ENCODE data around the gene CES4A.

DNA sequence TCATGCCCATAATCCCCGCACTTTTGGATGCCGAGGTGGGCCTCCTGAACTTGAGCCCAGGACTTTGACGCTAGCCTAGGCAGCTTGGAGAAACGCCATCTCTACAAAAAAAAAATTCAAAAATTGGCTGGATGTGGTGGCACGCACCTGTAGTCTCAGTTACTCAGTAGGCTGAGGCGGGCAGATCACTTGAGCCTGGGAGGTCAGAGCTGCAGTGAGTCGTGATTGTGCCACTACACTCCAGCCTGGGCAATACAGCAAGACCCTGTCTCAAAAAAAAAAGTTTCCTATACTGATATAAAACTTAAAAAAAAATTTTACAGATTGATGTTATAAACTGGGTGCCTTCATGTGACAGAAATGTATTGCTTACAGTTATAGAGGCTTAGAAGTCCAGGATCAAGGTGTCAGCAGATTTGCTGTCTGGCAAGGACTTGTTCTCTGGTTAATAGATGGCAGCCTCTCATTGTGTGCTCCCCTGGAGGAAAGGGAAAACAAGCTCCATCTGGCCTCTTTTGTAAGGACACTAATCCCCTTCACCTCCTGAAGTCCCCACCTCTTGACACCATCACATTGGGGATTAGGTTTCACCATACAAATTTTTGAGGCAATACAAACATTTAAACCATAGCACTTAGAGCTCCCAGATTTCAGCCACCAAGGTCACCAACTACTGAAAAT, 35.8 kb upstream of the CES4A start:
- TF ChIP-seq, protein P1, sequence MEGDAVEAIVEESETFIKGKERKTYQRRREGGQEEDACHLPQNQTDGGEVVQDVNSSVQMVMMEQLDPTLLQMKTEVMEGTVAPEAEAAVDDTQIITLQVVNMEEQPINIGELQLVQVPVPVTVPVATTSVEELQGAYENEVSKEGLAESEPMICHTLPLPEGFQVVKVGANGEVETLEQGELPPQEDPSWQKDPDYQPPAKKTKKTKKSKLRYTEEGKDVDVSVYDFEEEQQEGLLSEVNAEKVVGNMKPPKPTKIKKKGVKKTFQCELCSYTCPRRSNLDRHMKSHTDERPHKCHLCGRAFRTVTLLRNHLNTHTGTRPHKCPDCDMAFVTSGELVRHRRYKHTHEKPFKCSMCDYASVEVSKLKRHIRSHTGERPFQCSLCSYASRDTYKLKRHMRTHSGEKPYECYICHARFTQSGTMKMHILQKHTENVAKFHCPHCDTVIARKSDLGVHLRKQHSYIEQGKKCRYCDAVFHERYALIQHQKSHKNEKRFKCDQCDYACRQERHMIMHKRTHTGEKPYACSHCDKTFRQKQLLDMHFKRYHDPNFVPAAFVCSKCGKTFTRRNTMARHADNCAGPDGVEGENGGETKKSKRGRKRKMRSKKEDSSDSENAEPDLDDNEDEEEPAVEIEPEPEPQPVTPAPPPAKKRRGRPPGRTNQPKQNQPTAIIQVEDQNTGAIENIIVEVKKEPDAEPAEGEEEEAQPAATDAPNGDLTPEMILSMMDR (IDR thresholded peaks at IDR 0.05; ENCODE audit: insufficient read depth, low read depth, low read length), result no peak
- no peak for TF ChIP-seq EZH2 (IDR thresholded peaks at IDR 0.05; ENCODE audit: insufficient read depth, low read length)

All from astrocyte (in vitro differentiated cells and primary cell).